HepG2 (cell line): ENCODE measurements around the gene PATL1. TPM values are rescaled to one million over a fixed set of nuclear protein-coding genes. Genes with fewer than 3 reads are reported as not detected.

ENCODE experiments used
- microRNA-seq: library from miRNA; unstranded; fragments of <30 nt; microRNA quantifications from one replicate; pipeline ENCODE4, GENCODE V29; 2020
- polyA plus RNA-seq, 8 experiments: library from polyadenylated mRNA; depleted of rRNA in 3 of 8; stranded (reverse) in 7 of 8; unstranded in 1 of 8; fragments of >200 nt; fragmentation: Illumina TruSeq in 4 of 8; extraction: Trizol in 4 of 8; gene quantifications; 2 replicates each; pipeline versions ENCODE4 v1.2.1 to v1.2.3, GENCODE V29; 2011 to 2016; ENCODE audit warnings: low read depth in 4 of 8, missing spikeins in 1 of 8, mixed read lengths in 1 of 8; ENCODE audit not compliant: insufficient read depth in 1 of 8
- small RNA-seq, 3 experiments: library from RNA; depleted of rRNA; stranded (forward); fragments of <200 nt; gene quantifications; one replicate each; pipeline ENCODE3, GENCODE V24; 2012; ENCODE audit warnings: low read depth in 2 of 3, low replicate concordance in 1 of 3; ENCODE audit not compliant: insufficient read length in 3 of 3, insufficient read depth in 2 of 3
- total RNA-seq, 5 experiments: library from RNA; depleted of rRNA; stranded (reverse); fragments of >200 nt; fragmentation: Illumina TruSeq; extraction: Trizol; gene quantifications; 2 replicates each; pipeline ENCODE4 v1.2.3, GENCODE V29; 2016; ENCODE audit warnings: low read depth in 1 of 5

PATL1 gene
- total and polyA plus RNA-seq, 2 of the 13 experiments (the other 11 are each of a cell fraction or from before 2014, with no cell fraction given): 12.9 to 26.8 TPM

Small RNA genes within 50 kb of the gene (microRNA-seq; reads per million reads assigned to microRNA genes)
- 0.85 reads per million for gene MIR3162

Small RNA genes within 50 kb of the gene (small RNA-seq; reads per million reads assigned to genes)
- gene MIR3162: 0 reads per million in 3 experiments

Other genes with a start within 250 kb of the PATL1 start
- not detected in 2 replicates for gene OR5A2, start 242.6 kb downstream of the PATL1 start, total RNA-seq (2016; rRNA removed; fragmentation: Illumina TruSeq; extraction: Trizol)
- gene OR5A2, start 242.6 kb downstream of the PATL1 start, polyA plus RNA-seq (2011; rRNA removed): not detected in 2 replicates
- gene OR5A1, start 232.6 kb downstream of the PATL1 start, total RNA-seq (2016; rRNA removed; fragmentation: Illumina TruSeq; extraction: Trizol): not detected in 2 replicates
- not detected in 2 replicates for gene OR5A1, start 232.6 kb downstream of the PATL1 start, polyA plus RNA-seq (2011; rRNA removed)
- not detected in 2 replicates for gene OR4D6, start 212.1 kb downstream of the PATL1 start, total RNA-seq (2016; rRNA removed; fragmentation: Illumina TruSeq; extraction: Trizol)
- not detected in 2 replicates for gene OR4D6, start 212.1 kb downstream of the PATL1 start, polyA plus RNA-seq (2011; rRNA removed)
- gene OR4D10, start 195.7 kb downstream of the PATL1 start, total RNA-seq (2016; rRNA removed; fragmentation: Illumina TruSeq; extraction: Trizol): not detected in 2 replicates
- gene OR4D10, start 195.7 kb downstream of the PATL1 start, polyA plus RNA-seq (2011; rRNA removed): not detected in 2 replicates
- gene OR4D11, start 165.5 kb downstream of the PATL1 start, total RNA-seq (2016; rRNA removed; fragmentation: Illumina TruSeq; extraction: Trizol): not detected in 2 replicates
- gene OR4D11, start 165.5 kb downstream of the PATL1 start, polyA plus RNA-seq (2011; rRNA removed): not detected in 2 replicates
- gene OR4D9, start 157.5 kb downstream of the PATL1 start, total RNA-seq (2016; rRNA removed; fragmentation: Illumina TruSeq; extraction: Trizol): not detected in 2 replicates
- not detected in 2 replicates for gene OR4D9, start 157.5 kb downstream of the PATL1 start, polyA plus RNA-seq (2011; rRNA removed)
- gene OSBP, start 53.3 kb downstream of the PATL1 start, total RNA-seq (2016; rRNA removed; fragmentation: Illumina TruSeq; extraction: Trizol): 13.5 and 23.0 TPM in 2 replicates
- 12.1 and 12.5 TPM in 2 replicates for gene OSBP, start 53.3 kb downstream of the PATL1 start, polyA plus RNA-seq (2011; rRNA removed)
- gene OR10V1, start 44.8 kb upstream of the PATL1 start, total RNA-seq (2016; rRNA removed; fragmentation: Illumina TruSeq; extraction: Trizol): not detected in 2 replicates
- gene OR10V1, start 44.8 kb upstream of the PATL1 start, polyA plus RNA-seq (2011; rRNA removed): not detected in 2 replicates
- gene STX3, start 86.3 kb upstream of the PATL1 start, total RNA-seq (2016; rRNA removed; fragmentation: Illumina TruSeq; extraction: Trizol): 24.0 and 28.7 TPM in 2 replicates
- 16.5 TPM in 2 replicates for gene STX3, start 86.3 kb upstream of the PATL1 start, polyA plus RNA-seq (2011; rRNA removed)
- gene MRPL16, start 141.7 kb upstream of the PATL1 start, total RNA-seq (2016; rRNA removed; fragmentation: Illumina TruSeq; extraction: Trizol): 62.6 and 77.8 TPM in 2 replicates
- 40.3 and 45.3 TPM in 2 replicates for gene MRPL16, start 141.7 kb upstream of the PATL1 start, polyA plus RNA-seq (2011; rRNA removed)
- not detected in 2 replicates for gene CBLIF, start 176.5 kb upstream of the PATL1 start, total RNA-seq (2016; rRNA removed; fragmentation: Illumina TruSeq; extraction: Trizol)
- not detected in 2 replicates for gene CBLIF, start 176.5 kb upstream of the PATL1 start, polyA plus RNA-seq (2011; rRNA removed)
- gene TCN1, start 197.4 kb upstream of the PATL1 start, total RNA-seq (2016; rRNA removed; fragmentation: Illumina TruSeq; extraction: Trizol): not detected in 2 replicates
- gene TCN1, start 197.4 kb upstream of the PATL1 start, polyA plus RNA-seq (2011; rRNA removed): 0.05 TPM in 1 of 2 replicates, not detected in the other
- gene OOSP3, start 209.7 kb upstream of the PATL1 start, total RNA-seq (2016; rRNA removed; fragmentation: Illumina TruSeq; extraction: Trizol): not detected in 2 replicates
- not detected in 2 replicates for gene OOSP3, start 209.7 kb upstream of the PATL1 start, polyA plus RNA-seq (2011; rRNA removed)